Ascending aorta (tissue), 2 donors: ENCODE data around the gene CSMD2. TPM values are rescaled to one million over a fixed set of nuclear protein-coding genes. Genes with fewer than 3 reads are reported as not detected.

ENCODE experiments used
- DNase-seq, 2 donors: peaks; one replicate each; pipeline ENCODE4 v3.0.0-alpha.2; 2019; ENCODE audit warnings: low spot score in 2 of 2
- H3K27ac ChIP-seq, 2 donors: fragments of 200-600 bp; sonication (generic); one replicate each; pipeline ENCODE4 v1.5.1; 2016 to 2017; ENCODE audit warnings: mild to moderate bottlenecking in 1 of 2
- H3K27me3 ChIP-seq: fragments of 200-600 bp; sonication (generic); one replicate; pipeline ENCODE4 v1.5.1; 2017
- H3K36me3 ChIP-seq, 2 donors: fragments of 200-600 bp; sonication (generic); one replicate each; pipeline ENCODE4 v1.5.1; 2016
- H3K4me1 ChIP-seq, 2 donors: fragments of 200-600 bp; sonication (generic); one replicate each; pipeline ENCODE4 v1.5.1; 2016 to 2017; ENCODE audit warnings: mild to moderate bottlenecking in 1 of 2
- H3K4me3 ChIP-seq, 2 donors: fragments of 200-600 bp; sonication (generic); one replicate each; pipeline ENCODE4 v1.5.1; 2016 to 2017; ENCODE audit warnings: mild to moderate bottlenecking in 1 of 2
- H3K9me3 ChIP-seq, 2 donors: fragments of 200-600 bp; sonication (generic); one replicate each; pipeline ENCODE4 v1.5.1; 2016
- intact Hi-C: fragments of 100-400 bp; cut with DNase I; formaldehyde crosslinking; loops from one replicate; pipeline ENCODE4 v1.15.1; 2023
- total RNA-seq: library from RNA; depleted of rRNA; stranded (reverse); fragments of >200 nt; gene quantifications from one replicate; pipeline ENCODE4 v1.1.0, GENCODE V29; 2016
- TF ChIP-seq, protein P1 (sequence below), 3 experiments: fragments of 200-600 bp in 2 of 3; fragments of 450-650 bp in 1 of 3; sonication (generic) in 2 of 3; IDR thresholded peaks; one replicate each; pipeline ENCODE4 v1.5.1; 2016 to 2019; ENCODE audit warnings: antibody characterized with exemption in 3 of 3, mild to moderate bottlenecking in 1 of 3, moderate library complexity in 1 of 3

CSMD2 gene
- total RNA-seq, 1 donor from 2014 or later = 10.9 TPM

DNA sequence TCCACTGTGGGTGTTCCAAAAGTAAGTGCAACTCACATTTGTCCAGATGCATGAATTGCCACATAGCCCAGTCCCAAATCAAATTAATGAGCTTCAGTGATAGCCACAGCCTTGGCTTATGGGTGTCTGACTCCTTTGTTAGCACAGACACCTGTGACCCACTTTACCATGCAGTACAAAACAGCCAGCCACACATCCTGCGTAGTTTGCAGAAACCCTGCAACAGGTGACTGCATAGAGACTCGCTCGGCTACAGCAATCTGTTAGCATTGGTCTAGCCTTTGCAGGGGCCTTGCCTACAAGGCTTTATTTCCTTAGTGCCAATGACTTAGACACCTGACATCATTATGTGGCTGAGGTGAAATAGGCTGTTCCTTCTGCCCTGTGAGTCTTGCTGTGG lies 135.5 kb downstream of the CSMD2 start:
- intact Hi-C loops = no loop called here
- Histone ChIP-seq H3K27ac (no peak overlapping the region), H3K36me3 (no peaks in the 10 kb centered on the region), H3K4me1 (no peaks in the 10 kb centered on the region), H3K9me3 (no peaks in the 10 kb centered on the region), H3K4me3 (no peak overlapping the region), H3K27me3 (no peaks in the 10 kb centered on the region)
- DNase-seq = no peak
- TF ChIP-seq, protein P1, sequence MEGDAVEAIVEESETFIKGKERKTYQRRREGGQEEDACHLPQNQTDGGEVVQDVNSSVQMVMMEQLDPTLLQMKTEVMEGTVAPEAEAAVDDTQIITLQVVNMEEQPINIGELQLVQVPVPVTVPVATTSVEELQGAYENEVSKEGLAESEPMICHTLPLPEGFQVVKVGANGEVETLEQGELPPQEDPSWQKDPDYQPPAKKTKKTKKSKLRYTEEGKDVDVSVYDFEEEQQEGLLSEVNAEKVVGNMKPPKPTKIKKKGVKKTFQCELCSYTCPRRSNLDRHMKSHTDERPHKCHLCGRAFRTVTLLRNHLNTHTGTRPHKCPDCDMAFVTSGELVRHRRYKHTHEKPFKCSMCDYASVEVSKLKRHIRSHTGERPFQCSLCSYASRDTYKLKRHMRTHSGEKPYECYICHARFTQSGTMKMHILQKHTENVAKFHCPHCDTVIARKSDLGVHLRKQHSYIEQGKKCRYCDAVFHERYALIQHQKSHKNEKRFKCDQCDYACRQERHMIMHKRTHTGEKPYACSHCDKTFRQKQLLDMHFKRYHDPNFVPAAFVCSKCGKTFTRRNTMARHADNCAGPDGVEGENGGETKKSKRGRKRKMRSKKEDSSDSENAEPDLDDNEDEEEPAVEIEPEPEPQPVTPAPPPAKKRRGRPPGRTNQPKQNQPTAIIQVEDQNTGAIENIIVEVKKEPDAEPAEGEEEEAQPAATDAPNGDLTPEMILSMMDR (IDR thresholded peaks at IDR 0.05) = no peak

DNA sequence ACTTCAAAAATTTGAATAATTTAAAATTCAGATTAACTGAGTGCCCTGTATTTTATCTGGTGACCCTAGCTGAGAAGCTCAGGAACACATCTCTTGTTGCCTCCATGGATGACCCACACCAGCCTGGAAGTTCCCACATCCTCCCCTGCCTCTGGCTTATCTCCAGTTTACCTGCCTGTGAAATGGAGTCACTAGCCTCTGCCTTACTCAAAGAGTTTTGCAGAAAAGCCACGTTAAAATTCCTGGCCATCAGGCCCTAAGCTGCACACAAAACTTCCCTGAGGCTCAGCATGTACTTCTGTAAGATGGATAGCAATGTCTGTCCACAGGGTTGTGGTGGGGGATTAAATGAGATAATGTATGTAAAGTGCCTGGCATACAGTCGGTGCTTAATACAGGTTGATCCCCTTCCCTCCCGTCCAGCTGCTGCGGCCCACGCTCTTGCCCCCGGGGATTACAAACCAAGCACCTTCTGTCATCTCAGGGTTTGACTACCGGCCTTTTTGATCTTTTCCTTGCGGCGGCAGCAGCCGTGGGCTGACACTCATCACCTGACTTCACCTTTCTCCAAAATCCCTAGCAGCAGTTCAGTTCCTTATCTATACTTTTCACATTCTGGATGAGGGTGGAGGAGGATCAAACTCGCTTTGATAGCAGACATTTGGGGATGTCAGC lies 136.5 kb downstream of the CSMD2 start:
- no peaks in the 10 kb centered on the region for H3K36me3 ChIP-seq
- no peak for DNase-seq
- H3K9me3 ChIP-seq = no peaks in the 10 kb centered on the region
- intact Hi-C loops = no loop called here
- no peaks in the 10 kb centered on the region for H3K27me3 ChIP-seq
- no peak overlapping the region for H3K27ac ChIP-seq
- H3K4me1 ChIP-seq = no peaks in the 10 kb centered on the region
- no peak overlapping the region for H3K4me3 ChIP-seq
- TF ChIP-seq, protein P1 (IDR thresholded peaks at IDR 0.05) = no peak

DNA sequence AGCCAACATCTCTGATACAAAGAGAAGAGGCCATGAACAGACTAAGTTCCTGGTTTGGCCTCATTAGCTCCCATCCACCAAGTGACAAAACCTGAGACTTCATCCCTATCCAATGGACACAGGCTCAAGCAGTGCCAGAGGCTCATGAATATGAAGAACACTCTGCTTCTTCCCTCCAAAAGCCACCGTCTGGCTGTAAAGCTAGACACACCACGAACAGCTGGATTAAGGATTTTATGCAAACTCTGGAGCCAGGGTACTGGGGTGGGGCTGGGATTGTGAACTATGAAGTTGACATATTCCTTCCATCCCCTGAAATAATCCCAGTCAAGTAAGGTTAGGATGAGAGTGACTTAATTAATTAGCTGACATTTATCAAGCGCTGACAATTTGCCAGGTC lies 139.4 kb downstream of the CSMD2 start:
- TF ChIP-seq, protein P1 (IDR thresholded peaks at IDR 0.05) = no peak
- H3K27me3 ChIP-seq = no peaks in the 10 kb centered on the region
- no peaks in the 10 kb centered on the region for H3K36me3 ChIP-seq
- no peak for DNase-seq
- no peaks in the 10 kb centered on the region for H3K9me3 ChIP-seq
- no peaks in the 10 kb centered on the region for H3K4me1 ChIP-seq
- H3K4me3 ChIP-seq = no peak overlapping the region
- no peak overlapping the region for H3K27ac ChIP-seq
- intact Hi-C loops = no loop called here

DNA sequence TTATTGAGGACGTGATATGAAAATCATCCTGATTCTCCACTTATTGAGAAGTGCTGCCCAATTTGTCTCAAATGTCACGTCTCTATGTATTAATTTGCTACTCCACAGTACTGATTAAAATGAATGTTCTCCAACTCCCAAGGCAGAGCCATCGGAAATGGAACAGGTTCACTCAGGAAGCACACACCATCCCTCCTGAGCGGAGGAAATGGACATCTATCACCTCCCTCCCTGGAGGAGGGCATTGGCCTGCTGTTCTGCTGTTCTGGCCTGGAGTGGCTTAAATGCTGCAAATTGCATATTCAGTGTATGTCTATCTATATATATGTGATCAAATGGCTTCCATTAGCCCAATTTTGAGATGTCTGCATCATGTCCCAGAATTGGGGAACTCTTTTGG lies 140.5 kb downstream of the CSMD2 start:
- DNase-seq = no peak
- no peak overlapping the region for H3K27ac ChIP-seq
- H3K27me3 ChIP-seq = no peaks in the 10 kb centered on the region
- H3K36me3 ChIP-seq = no peaks in the 10 kb centered on the region
- no peaks in the 10 kb centered on the region for H3K9me3 ChIP-seq
- intact Hi-C loops = no loop called here
- no peaks in the 10 kb centered on the region for H3K4me1 ChIP-seq
- H3K4me3 ChIP-seq = no peak overlapping the region
- TF ChIP-seq, protein P1 (IDR thresholded peaks at IDR 0.05) = no peak

DNA sequence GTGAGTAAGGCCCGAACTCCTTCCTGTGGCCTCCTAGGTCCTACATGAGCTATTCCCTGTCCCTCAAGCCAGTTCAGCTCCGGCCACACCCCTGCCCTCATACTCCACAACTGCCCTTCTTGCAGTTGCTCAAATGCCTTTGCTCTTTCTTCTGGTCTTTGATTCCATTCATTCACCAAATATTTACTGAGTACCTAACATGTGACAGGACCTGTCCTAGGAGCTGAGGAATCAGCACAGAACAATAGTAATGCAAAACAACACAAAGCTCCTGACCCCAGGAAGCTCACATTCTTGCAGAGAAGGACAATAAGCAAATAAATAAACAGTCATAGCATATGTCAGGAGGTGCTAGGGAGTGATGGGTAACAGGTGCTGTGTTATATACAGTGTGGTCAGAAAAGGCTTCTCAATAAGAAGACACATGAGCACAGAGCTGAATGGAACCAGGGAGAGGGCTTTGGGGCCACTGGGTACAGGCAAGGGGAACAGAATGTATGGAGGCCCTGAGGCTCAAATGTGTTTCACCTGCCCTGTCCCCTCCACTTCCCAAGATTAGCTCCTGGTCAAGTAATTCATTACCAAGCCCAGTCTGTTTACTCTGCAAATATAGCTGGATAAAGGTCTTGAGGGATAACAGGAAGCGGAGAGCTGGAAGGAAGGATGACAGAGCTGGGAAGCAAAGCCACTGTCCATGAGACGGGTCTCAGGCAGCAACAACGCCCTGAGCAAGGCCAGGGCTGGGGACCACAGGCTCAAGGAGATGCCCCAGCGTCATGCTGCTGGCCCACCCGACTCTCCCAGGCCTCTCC lies 145.1 kb downstream of the CSMD2 start:
- Histone ChIP-seq H3K4me1 (no peaks in the 10 kb centered on the region), H3K27ac (no peak overlapping the region), H3K9me3 (no peaks in the 10 kb centered on the region), H3K27me3 (no peaks in the 10 kb centered on the region), H3K4me3 (no peak overlapping the region), H3K36me3 (no peaks in the 10 kb centered on the region)
- intact Hi-C loops = loop anchor here (5.0 kb wide), 1 partner anchor 283 kb away; no protein-coding TSS in a partner anchor
- DNase-seq = no peak
- TF ChIP-seq, protein P1 (IDR thresholded peaks at IDR 0.05) = no peak
